HG03108 (cell line): ENCODE data around the gene CALHM4.

Experiments
- ATAC-seq: cut with Tn5 transposase; IDR thresholded peaks from one replicate; pipeline ENCODE4 v1.9.1; 2021; ENCODE audit warnings: moderate library complexity; ENCODE audit not compliant: unreplicated experiment

CALHM4 gene

DNA sequence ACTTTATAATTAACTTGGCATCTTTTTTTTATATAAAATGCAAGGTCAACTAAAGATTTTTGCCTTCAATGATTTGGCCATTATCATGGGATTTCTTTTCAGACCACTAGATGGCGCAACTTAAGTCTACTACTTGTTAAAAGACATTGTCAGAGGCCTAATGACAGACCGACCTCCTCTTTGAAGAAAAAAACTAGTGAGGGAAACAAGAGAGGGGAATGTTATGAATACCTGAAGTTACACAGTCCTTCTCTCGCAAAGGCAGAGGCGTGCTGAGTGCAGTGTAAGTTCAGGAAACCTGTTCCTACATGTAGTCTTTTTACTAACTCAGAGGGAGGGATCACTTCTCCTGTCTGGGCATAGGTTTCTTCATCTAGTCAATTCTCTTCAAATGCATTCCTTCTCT, 17.3 kb upstream of the CALHM4 start:
- peak; percentile 52 for ATAC-seq

DNA sequence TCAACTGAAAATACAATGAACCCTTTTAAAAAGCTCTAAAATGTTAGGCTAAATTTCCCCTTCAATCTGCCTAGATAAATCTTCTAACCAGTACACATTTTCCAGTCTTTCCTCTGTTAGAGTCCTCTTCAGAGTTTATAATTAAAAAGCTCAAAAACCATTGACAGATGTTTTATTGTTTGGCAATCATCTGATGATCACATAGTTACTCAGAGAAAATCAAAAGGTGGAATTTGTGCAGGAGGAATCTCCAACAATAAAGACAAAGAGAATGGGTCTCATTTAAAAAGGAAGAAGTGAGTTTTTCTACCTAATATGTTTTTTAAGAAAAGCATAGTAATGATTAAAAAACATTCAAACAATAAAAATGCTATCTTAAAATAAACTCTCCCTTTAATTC, 11.1 kb upstream of the CALHM4 start:
- no peak for ATAC-seq

DNA sequence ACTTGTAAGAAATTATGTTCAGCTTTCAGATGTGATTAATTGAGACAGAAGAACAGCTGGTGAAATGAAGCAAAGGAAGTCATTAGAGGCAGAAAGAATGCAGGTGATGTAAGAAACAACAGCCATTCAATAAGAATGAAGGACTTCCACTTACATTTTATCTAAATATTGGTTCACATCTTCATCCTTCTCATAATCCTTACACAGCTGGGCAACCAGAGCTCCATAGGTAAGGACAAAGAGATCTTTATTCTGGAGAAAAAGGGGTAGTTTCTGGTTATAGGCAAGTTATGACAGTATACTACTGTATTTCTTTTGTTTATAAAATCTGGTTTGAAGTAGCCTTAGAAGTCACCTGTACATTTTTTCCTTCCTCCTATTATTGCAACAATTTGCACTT, 10.4 kb upstream of the CALHM4 start:
- ATAC-seq: no peak

DNA sequence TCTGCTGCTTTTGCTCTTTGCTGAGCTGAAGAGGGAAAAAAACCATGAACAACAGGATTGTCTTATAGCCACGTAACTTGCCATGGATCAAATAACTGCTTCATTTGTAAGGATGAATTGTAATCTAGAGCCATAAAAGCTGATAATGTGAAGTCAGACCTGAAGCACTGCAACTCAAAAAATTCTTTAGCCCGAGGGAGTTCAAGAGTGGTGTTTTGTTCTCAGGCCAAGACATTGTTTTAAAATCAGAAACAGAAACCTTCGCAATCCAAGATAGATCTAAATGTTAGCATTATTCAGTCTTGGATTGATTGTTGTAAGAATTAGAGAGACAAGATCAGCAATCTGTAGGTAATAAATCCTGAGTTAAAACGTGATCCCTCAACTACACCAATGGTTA, 7.9 kb upstream of the CALHM4 start, which contains the start of gene TRAPPC3L:
TSS of gene TRAPPC3L (minus strand) at position 34 of the 400 bp plus-strand sequence. CDS start 170 bp downstream, outside the sequence.
- ATAC-seq: no peak

DNA sequence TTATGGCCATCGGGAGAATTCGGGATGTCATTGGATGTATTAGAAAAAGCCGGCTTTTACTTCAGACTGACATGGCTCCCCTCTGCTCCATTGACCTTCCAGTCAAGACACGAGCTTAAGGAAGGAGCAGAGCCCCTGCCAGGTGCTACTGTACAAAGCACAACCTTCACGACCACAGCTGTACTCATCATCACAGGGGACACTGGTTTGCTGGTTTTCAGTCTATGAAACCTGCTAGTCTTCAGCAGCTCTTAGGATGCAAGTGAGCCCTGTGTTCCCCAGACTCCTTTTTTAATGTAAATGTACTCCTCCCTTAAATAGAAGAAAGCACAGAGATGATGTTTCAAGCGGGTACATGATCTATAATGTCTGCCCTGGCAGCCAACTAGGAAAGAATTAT, 6.2 kb upstream of the CALHM4 start:
- ATAC-seq: no peak

DNA sequence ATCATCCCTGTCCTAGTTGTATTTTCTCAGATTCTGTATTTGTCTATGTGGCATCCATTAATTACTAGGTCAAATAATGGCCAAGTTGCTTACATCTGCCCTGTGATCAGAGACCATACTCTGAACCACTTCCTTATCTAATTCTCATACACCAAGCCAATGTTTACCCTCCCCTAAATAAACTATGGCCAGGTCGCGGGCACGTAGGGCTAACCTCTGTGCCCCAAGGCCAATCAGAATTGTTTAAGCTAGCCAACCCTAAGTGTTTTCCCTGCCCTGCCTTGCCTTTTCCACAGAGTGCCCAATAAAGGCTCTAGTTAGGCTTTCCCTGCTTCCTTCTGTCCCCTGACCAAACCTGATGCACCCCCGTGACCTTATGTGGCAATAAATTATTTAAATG, 2.8 kb upstream of the CALHM4 start:
- no peak for ATAC-seq

DNA sequence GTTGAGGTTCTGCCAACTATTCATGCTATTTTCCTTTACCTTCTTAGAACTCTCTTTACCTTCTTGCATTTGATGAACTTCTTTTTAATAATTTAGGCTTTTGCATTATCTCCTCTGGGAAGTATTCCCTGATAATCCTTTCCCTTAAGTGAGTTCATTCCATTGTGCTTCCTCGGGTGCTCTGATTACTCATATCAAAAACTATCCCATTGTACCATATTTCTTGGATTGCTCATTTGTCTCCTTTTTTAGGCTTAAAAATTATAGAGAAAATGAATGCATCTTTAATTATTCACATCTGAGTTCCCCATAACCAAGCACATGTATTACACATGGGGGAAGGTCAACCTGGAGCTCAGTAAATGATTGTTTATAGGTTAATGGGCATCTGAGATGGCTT, 2.5 kb downstream of the CALHM4 start:
- ATAC-seq: no peak

DNA sequence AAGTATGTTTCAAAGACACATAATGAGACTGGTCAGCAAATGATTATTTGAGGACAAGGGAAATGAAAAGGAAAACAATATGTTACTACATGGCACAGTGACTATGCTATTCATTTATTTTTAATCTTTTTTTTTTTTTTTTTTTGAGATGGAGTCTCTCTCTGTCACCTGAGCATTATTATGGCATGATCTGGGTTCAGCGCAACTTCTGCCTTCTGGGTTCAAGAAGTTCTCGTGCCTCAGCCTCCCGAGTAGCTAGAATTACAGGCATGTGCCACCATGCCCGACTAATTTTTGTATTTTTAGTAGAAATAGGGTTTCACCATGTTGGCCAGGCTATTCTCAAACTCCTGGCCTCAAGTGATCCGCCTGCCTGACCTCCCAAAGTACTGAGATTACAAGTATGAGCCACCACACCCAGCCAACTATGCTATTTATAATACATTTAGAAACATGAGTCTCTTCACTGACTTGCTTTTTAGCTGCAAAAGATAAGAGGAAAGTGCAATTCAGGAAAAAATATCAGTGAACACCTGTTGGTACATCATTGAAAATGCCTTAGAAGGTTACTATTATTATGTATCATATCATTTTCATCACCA, 3.4 kb downstream of the CALHM4 start:
- ATAC-seq: no peak

DNA sequence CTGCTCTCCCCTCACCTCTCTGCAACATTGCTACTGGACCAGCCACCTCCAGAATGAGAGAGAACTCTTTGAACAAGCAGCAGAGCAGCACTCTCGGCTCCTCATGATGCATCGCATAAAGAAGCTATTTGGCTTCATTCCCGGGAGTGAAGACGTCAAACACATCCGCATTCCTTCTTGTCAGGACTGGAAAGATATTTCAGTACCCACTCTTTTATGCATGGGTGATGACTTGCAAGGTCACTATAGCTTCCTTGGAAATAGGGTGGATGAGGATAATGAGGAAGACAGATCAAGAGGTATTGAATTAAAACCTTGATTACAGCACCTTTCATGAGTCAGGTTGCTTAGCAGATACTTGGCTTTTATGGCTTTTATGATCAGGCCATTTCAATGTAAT, 4.3 kb downstream of the CALHM4 start:
- no peak for ATAC-seq

DNA sequence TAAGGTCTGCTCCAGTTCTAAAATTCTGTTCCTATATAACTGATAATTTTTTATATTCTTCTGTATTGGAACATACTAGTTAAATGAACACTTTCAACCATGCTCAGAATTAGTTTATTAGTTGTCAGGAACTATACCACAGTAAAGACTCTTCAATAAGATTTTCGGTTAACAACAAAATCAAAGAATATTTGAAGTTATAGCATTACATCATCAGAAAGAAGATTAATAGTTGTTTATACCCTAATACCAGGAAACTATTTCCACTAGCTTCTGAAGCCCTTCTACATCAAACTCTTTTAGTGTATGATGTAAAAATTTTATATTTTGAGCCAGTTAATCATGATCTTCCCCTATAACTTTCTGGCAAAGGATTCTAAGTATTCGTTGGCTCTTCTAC, 6.6 kb downstream of the CALHM4 start:
- ATAC-seq: no peak

DNA sequence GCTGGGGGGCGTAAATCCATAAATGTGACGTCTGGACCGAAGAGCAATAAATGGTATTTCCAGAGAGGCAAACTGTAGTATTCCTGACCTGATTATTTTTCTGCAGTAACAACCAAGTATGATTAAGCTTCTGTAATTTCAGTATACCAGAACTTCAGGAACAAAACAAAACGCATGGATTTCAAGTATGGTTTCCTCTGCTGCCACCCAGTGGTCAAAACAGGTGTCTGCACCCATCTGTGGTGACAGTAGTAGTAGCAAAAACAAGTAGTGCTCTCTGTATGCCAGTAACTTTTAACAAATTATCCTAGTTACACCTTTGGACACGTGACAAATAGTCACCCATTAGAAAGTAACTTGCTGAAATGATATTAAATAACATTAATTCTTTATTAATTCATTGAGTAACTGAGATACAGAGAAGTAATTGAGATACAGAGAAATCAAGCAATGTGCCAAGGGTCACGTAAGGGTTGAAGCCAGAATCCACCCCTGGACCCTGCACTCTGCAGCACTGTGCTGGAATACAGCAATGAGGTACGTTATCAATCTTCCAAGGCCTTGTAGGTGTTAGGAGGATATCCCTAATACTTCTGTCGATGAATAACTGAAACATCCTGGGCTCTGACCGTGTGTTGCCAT, 7.9 kb downstream of the CALHM4 start:
- ATAC-seq: peak; percentile 50

DNA sequence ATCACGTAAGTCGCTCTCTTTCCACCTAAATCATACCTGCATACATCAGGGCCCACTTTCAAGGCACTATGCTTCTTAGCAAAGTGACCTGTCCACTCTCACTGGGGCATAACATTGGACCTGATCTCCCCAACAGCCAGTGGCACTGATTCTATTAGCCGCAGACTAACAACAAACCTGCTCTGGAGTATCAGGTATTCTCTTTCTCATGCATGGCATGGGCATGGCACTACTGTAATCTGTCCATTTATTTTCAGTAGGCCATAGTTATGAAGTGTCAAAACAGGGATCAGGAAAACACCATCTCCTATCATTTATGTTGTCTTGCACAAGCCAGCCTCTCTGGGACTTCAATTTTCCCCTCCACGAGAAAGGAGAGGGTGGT, 8.5 kb downstream of the CALHM4 start:
- ATAC-seq: no peak

DNA sequence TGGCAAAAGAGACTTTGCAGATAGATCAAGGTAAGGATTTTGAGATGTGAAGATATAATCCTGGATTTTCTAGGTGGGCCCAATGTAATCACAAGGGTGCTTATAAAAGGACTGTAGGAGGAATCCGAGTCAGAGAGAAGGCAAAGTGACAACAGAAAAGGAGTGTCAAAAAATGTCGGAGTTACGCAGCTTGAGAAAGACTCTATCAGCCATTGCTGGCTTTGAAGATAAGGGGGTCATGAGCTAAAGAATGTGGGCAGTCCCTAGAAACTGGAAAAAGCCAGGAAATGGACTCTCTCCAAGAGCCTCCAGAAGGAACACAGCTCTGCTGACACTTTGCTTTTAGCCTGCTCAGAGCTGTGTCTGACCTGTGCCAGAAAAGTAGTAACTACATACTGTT, 9.1 kb downstream of the CALHM4 start:
- no peak for ATAC-seq

DNA sequence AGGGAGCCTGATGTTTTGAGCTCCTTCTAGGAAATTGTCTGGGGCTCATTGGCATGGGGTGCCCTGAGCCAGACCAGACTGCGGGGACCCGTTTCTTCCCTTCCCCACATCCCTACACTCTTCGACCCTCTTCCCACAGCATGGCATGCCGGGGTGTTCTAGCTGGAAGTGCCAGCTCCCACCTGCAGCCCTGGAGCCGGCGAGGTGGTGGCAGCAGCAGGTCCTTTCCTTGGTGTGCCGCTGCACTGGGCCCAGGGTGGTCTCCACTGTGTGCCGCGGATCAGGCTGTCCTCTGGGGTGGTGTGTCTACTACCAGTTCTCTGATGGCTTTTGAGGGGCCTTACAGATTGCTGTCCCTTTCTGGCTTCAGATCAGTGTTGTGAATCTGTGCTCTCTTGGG, 10.3 kb downstream of the CALHM4 start:
- ATAC-seq: no peak

DNA sequence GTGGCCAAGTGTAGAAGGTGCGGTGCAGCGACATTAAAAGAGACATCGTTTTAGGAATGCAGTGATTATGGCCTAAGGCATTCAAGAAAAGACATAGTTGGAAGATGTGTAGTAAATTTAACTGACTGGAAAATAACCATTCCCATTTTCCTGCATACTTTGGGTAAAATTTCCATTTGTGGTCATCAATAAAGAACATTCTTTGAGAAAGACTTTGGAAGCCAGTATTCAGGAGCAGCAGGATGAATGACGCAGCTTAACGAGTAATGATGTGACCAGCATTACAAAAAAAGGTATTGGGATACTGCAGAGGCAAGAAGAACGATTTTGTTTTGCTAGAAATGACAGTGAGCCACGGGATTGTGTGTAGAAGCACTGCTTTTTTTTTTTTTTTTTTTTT, 10.8 kb downstream of the CALHM4 start:
- no peak for ATAC-seq

DNA sequence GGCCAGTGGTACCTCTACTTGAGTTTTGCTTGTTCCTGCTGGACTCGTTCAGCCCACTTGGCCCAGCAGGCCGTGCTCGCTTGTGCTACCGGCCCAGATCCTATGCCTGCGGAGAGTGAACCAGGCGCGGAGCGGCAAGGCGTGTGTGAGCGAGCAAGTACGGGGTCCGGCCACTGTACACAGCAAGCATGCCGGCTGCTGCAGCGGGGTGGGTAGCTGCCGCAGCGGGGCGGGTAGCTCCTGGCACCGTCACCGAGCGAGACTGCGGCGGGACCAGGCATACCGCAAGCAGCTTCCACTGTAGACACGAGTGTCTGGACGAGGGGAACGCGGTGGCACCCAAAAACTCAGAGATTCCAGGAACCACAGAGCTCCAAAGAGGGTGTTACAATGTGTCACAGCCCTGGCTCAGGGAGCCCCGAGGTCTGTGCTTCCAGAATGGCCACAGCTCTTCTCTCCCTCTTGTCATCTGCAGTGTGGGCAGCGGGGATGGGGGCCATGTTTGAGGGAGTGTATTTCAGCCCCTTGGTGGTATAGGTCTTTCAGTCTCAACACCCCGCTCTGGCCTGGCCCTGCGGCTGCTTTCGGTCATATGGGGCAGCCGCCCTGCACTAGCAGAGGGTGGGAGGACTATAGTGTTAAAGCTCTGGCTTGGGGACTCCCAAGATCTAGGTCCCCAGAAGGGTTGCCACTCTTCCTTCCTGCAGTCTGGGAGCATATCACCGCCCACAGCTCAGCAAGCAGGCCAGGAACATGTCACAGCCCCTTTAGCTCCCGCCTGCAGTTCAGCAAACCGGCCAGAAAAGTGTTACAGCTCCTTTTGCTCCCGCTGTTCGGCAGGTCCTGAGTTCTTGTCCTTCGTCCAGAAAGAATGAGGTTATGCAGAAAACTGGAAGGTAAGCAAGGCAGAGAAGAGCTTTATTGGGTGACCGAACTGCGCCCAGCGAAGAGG, 11.6 kb downstream of the CALHM4 start:
- no peak for ATAC-seq

DNA sequence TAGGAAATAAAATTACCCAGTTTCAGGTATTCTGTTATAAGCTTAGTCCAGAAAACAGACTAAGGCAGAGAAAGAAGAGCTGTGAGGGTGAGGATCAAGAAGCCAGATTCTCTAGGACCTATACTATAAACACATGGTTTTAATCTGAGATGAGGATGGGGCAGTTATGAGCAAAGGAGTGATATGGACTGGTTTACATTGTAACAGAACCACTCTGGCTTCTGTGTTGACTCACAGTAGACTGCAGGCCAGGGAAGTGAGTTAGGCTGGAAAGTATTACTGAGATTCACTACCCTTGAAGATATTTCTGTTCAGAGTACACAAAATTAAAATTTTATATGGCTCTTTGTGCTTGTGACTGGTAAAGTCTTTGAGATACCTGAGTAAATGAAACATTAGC, 14.6 kb downstream of the CALHM4 start:
- no peak for ATAC-seq

DNA sequence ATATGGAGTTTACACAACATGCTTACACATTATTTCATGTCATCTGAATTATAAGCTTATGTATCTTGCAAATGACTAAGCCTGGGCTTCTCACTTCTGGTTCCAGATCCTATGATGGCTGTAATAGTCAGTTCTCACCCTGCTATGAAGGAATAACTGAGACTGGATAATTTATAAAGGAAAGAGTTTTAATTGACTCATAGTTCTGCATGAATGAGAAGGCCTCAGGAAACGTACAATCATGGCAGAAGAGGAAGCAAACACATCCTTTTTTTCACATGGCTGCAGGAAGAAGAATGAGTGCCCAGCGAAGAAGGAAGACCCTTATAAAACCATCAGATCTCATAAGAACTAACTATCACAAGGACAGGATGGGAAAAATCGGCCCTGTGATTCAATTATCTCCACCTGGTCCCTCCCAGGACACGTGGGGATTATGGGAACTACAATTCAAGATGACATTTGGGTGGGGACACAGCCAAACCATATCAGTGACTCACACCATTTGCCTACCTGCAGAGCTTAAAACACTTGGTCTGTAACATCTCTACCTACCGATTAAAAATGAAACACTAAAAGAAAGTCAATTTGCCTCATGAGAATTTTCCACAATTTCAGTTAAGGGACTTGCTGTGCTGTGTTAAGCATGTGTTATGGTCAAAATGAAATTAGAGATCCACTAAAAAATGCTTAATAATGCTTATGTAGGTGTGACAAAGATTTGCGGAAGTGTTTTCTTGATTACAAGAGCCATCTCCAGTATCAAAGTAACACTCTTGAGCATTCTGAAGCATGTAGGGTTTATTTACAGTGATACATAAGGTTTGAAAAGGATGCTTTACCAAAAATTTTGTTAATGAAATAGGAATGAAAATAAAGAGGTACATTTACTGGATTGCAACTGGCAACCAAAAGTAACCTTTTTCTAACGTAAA, 15.5 kb downstream of the CALHM4 start:
- no peak for ATAC-seq

DNA sequence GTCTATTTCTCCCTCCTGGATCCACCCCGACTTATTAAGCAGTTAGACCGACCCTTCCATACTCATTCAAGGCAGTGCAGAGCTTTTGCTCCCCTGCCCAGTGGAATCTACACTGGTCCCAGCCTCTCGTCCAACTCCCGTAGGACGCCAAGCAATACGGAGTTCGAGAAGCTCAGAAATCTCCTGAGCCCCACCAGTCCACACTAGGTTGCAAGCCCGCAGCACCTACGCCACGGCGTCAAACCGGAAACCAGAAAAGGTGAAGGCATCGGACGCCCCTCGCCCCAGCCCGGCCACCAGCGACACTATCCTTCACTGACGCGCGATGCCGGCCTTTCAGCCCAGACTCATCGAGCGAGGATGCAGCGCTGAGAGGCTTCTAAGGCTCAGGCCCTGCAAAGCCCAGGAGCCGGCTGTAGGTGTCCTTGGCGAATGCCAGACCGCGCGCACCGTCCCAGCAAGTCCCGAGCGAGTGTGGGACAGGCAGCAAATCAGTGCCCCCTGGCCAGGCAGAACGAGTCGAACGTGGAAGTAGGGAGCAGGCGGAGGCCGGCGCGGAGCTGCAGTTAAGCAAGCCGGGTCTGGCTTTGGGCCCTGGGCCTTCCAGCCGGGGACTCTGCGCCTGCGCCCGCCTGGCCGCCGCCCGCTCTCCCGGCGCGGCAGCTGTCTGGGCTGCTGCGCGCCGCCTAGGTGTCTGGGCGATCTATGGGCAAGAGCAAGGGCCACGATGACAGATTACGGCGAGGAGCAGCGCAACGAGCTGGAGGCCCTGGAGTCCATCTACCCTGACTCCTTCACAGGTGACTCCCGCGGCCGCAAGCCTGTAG, 17.5 kb downstream of the CALHM4 start, which contains the start of gene RWDD1:
TSS of gene RWDD1 (plus strand) at position 649 of the 827 bp plus-strand sequence. CDS start at position 728, 79 bp downstream.
- ATAC-seq: peak; percentile 95

DNA sequence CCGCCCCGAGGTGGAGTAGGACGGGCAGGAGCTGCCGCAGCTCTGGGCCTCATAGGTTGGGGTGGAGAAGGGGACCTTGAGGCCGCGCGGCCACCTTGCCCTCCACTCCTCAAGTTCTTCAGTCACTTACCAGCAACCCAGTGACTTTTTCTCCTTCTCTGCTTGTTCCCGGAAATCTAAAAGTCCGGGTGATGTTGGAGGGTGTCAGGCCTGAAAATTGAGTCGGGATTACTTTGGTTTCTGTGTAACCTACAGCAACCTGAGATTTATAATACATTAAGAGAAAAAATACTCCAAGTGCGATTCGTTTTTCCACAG, 18.1 kb downstream of the CALHM4 start:
- ATAC-seq: no peak
